HepG2 (cell line): ENCODE results near the gene MRPS34. TPM values are rescaled to one million over a fixed set of nuclear protein-coding genes. Genes with fewer than 3 reads are reported as not detected.

ENCODE experiments used
- CTCF ChIP-seq: sonication (generic); formaldehyde crosslinking; IDR thresholded peaks from 2 replicates; pipeline ENCODE4 v1.5.0; 2020; ENCODE audit warnings: mild to moderate bottlenecking, missing genetic modification reagents, moderate library complexity
- FOXP4 ChIP-seq: sonication (generic); formaldehyde crosslinking; IDR thresholded peaks from 2 replicates; pipeline ENCODE4 v1.4.0; 2020; ENCODE audit warnings: missing genetic modification reagents
- HNF1A ChIP-seq, 2 experiments: sonication (generic) in 1 of 2; formaldehyde crosslinking in 1 of 2; IDR thresholded peaks; 2 replicates each; pipeline versions ENCODE4 v1.4.0 to v1.6.1; 2016 to 2020; ENCODE audit warnings: borderline replicate concordance in 1 of 2, low read depth in 1 of 2, mild to moderate bottlenecking in 1 of 2, missing genetic modification reagents in 1 of 2
- KAT7 ChIP-seq: IDR thresholded peaks from 2 replicates; pipeline ENCODE4 v1.6.1; 2018; ENCODE audit warnings: borderline replicate concordance, missing compliant biosample characterization
- MED13 ChIP-seq: sonication (generic); formaldehyde crosslinking; IDR thresholded peaks from 2 replicates; pipeline ENCODE4 v1.5.0; 2020; ENCODE audit warnings: missing genetic modification reagents
- MLX ChIP-seq: IDR thresholded peaks from 2 replicates; pipeline ENCODE4 v1.6.1; 2016
- THAP8 ChIP-seq: sonication (generic); formaldehyde crosslinking; IDR thresholded peaks from 2 replicates; pipeline ENCODE4 v1.5.1; 2020; ENCODE audit warnings: missing genetic modification reagents, mild to moderate bottlenecking, borderline replicate concordance
- UBTF ChIP-seq: sonication (generic); formaldehyde crosslinking; IDR thresholded peaks from 2 replicates; pipeline ENCODE4 v1.4.0; 2020; ENCODE audit warnings: mild to moderate bottlenecking, missing genetic modification reagents
- ZFP36L1 ChIP-seq: sonication (generic); formaldehyde crosslinking; IDR thresholded peaks from 2 replicates; pipeline ENCODE4 v1.8.0; 2022; ENCODE audit warnings: mild to moderate bottlenecking, missing genetic modification reagents, moderate library complexity
- ZFP41 ChIP-seq: sonication (generic); formaldehyde crosslinking; IDR thresholded peaks from 2 replicates; pipeline ENCODE4 v1.4.0; 2020; ENCODE audit warnings: mild to moderate bottlenecking, missing genetic modification reagents, borderline replicate concordance
- ZMYM2 ChIP-seq: sonication (generic); formaldehyde crosslinking; IDR thresholded peaks from 2 replicates; pipeline ENCODE4 v1.8.0; 2022; ENCODE audit warnings: mild to moderate bottlenecking, missing genetic modification reagents
- ZNF354B ChIP-seq: sonication (generic); formaldehyde crosslinking; IDR thresholded peaks from 2 replicates; pipeline ENCODE4 v1.8.0; 2022; ENCODE audit warnings: mild to moderate bottlenecking, missing genetic modification reagents
- ZNF570 ChIP-seq: sonication (generic); formaldehyde crosslinking; IDR thresholded peaks from 2 replicates; pipeline ENCODE4 v1.4.0; 2020; ENCODE audit warnings: mild to moderate bottlenecking, missing genetic modification reagents, borderline replicate concordance
- ZNF780A ChIP-seq: sonication (generic); formaldehyde crosslinking; IDR thresholded peaks from 2 replicates; pipeline ENCODE4 v1.8.0; 2022; ENCODE audit warnings: mild to moderate bottlenecking, missing genetic modification reagents, moderate library complexity
- ZSCAN25 ChIP-seq: sonication (generic); formaldehyde crosslinking; IDR thresholded peaks from 2 replicates; pipeline ENCODE4 v1.8.0; 2022; ENCODE audit warnings: mild to moderate bottlenecking, missing genetic modification reagents
- polyA plus RNA-seq, 8 experiments: library from polyadenylated mRNA; depleted of rRNA in 3 of 8; stranded (reverse) in 7 of 8; unstranded in 1 of 8; fragments of >200 nt; fragmentation: Illumina TruSeq in 4 of 8; extraction: Trizol in 4 of 8; gene quantifications; 2 replicates each; pipeline versions ENCODE4 v1.2.1 to v1.2.3, GENCODE V29; 2011 to 2016; ENCODE audit warnings: low read depth in 4 of 8, missing spikeins in 1 of 8, mixed read lengths in 1 of 8; ENCODE audit not compliant: insufficient read depth in 1 of 8
- total RNA-seq, 5 experiments: library from RNA; depleted of rRNA; stranded (reverse); fragments of >200 nt; fragmentation: Illumina TruSeq; extraction: Trizol; gene quantifications; 2 replicates each; pipeline ENCODE4 v1.2.3, GENCODE V29; 2016; ENCODE audit warnings: low read depth in 1 of 5

MRPS34 gene
- total and polyA plus RNA-seq, 2 of the 13 experiments (the other 11 are each of a cell fraction or from before 2014, with no cell fraction given): 63.5 to 131 TPM

GRCh38 chr16:1772908-1773702 is at the start of gene MRPS34 (continued):
- TF ChIP-seq HNF1A (IDR thresholded peaks at IDR 0.05; ENCODE audit: low read depth): no peak
- TF ChIP-seq HNF1A (CRISPR knock-in tag; IDR thresholded peaks at IDR 0.05; ENCODE audit: borderline replicate concordance): no peak; the same call in 1 of the 2 replicates
- no peak for TF ChIP-seq ZNF354B (CRISPR knock-in tag)
- 0 out of 2 replicates have a peak, but pooled peaks have one; percentile 17 for TF ChIP-seq FOXP4 (CRISPR knock-in tag)
- TF ChIP-seq ZNF570 (CRISPR knock-in tag): no peak
- TF ChIP-seq MED13 (CRISPR knock-in tag): peak; percentile 74; the same call in 1 of the 2 replicates
- TF ChIP-seq ZNF780A (CRISPR knock-in tag): peak; percentile 91
- TF ChIP-seq UBTF (CRISPR knock-in tag): peak; percentile 98
- TF ChIP-seq ZFP41: no peak
- TF ChIP-seq ZSCAN25: peak; percentile 97
- TF ChIP-seq THAP8: no peak
- TF ChIP-seq KAT7: peak; percentile 95; the same call in 1 of the 2 replicates
- TF ChIP-seq ZMYM2 (CRISPR knock-in tag): 0 out of 2 replicates have a peak, but pooled peaks have one; percentile 51
- peak; percentile 84 for TF ChIP-seq ZFP36L1 (CRISPR knock-in tag)
- peak; percentile 40; the same call in 1 of the 2 replicates for TF ChIP-seq MLX (CRISPR knock-in tag)
- TF ChIP-seq CTCF (CRISPR knock-in tag): peak; percentile 91
